ENCODE data around the gene AMPD3.

AMPD3 gene

GRCh38 chr11:10488934-10489691 lies 34.0 kb downstream of the AMPD3 start:
- DNase-seq (ENCODE audit: low read depth): no peak

- no peak for DNase-seq (ENCODE audit: low read depth)
These were observed 35.0 kb downstream of the AMPD3 start for GRCh38 chr11:10490032-10490397.

GRCh38 chr11:10490398-10491241 lies 35.6 kb downstream of the AMPD3 start:
- DNase-seq (ENCODE audit: low read depth): no peak

GRCh38 chr11:10492084-10492483 lies 37.0 kb downstream of the AMPD3 start:
- DNase-seq (ENCODE audit: low read depth): no peak

GRCh38 chr11:10493041-10493663 lies 38.1 kb downstream of the AMPD3 start:
- DNase-seq (ENCODE audit: low read depth): no peak

GRCh38 chr11:10494636-10495463 lies 39.8 kb downstream of the AMPD3 start:
- no peak for DNase-seq (ENCODE audit: low read depth)

- DNase-seq (ENCODE audit: low read depth): no peak
These were observed 40.4 kb downstream of the AMPD3 start for GRCh38 chr11:10495464-10495786.

GRCh38 chr11:10496296-10496936 lies 41.4 kb downstream of the AMPD3 start:
- no peak for DNase-seq (ENCODE audit: low read depth)

- DNase-seq (ENCODE audit: low read depth): no peak
These were observed 42.4 kb downstream of the AMPD3 start for GRCh38 chr11:10497371-10498021.

GRCh38 chr11:10498022-10498400 lies 42.9 kb downstream of the AMPD3 start:
- no peak for DNase-seq (ENCODE audit: low read depth)

- DNase-seq (ENCODE audit: low read depth): no peak
These were observed 43.6 kb downstream of the AMPD3 start for GRCh38 chr11:10498426-10499250.

GRCh38 chr11:10499452-10499851 lies 44.4 kb downstream of the AMPD3 start:
- no peak for DNase-seq (ENCODE audit: low read depth)

- no peak for DNase-seq (ENCODE audit: low read depth)
These were observed 45.0 kb downstream of the AMPD3 start for GRCh38 chr11:10499874-10500601.

- no peak for DNase-seq (ENCODE audit: low read depth)
These were observed 46.0 kb downstream of the AMPD3 start for GRCh38 chr11:10500757-10501684.

- DNase-seq (ENCODE audit: low read depth): no peak
These were observed 47.1 kb downstream of the AMPD3 start for GRCh38 chr11:10502065-10502680.

GRCh38 chr11:10502770-10503169 lies 47.7 kb downstream of the AMPD3 start:
- no peak for DNase-seq (ENCODE audit: low read depth)

- no peak for DNase-seq (ENCODE audit: low read depth)
These were observed 48.2 kb downstream of the AMPD3 start for GRCh38 chr11:10503221-10503620.

All from CMK (cell line).